HG02840 (cell line): ENCODE data around the gene PRAMEF13.
"Not testable (repeated sequence)": the region's sequence is repeated elsewhere in the genome, so short reads cannot be mapped to it uniquely, and the experiment has no call there.

ENCODE experiments used
- ATAC-seq: cut with Tn5 transposase; IDR thresholded peaks from one replicate; pipeline ENCODE4 v1.9.1; 2021; ENCODE audit warnings: mild to moderate bottlenecking, moderate library complexity, moderate number of reproducible peaks; ENCODE audit not compliant: unreplicated experiment, low FRiP score

PRAMEF13 gene

DNA sequence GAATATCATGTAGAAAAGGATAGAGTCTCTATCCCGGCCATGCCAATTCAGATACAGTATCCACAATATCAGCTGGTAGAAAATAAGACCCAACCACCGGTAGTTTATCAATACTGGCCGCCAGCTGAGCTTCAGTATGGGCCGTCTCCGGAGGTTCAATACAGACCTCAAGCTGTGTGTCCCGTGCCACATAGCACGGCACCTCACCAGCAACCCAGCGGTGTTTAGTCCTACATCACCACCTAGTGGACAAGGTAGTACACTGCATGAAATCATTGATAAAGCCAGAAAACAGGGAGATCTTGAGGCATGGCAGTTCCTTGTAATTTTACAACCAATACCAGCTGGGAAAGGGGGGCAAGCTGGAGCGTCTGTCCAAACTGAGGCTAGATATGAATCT, 7.5 kb upstream of the PRAMEF13 start:
- not testable (repeated sequence) for ATAC-seq

GRCh38 chr1:13171548-13171947, 29.7 kb downstream of the PRAMEF13 start, which contains the start of gene PRAMEF9:
Gene PRAMEF9, plus strand, starts transcription at chr1:13171848. Its CDS starts 3,433 bp downstream, at chr1:13175281.
- not testable (repeated sequence) for ATAC-seq

DNA sequence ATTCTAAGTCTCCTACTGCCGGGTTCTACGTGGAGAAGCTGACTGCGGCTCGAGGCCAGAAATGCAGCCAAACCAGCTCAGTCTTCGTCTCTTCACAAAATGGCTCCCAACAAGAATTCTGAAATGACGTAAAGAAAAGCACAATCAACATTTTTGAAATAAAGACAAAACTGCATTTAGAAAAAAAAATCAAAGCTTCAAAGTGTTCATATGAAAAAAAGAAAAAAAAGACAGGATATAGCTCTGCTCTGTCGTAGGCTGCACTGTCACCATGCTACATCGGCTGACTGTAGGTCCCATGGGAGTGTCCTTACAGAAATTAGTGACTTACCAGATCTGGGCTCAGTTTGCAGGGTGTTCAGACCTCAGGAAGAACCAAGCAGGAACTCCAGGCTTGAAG, 35.7 kb downstream of the PRAMEF13 start, which contains the start of gene HNRNPCL4:
TSS of gene HNRNPCL4 (minus strand) at position 101 of the 400 bp plus-strand sequence. CDS start 164 bp downstream, outside the sequence.
- ATAC-seq = not testable (repeated sequence)

GRCh38 chr1:13155909-13156308, 45.3 kb downstream of the PRAMEF13 start, which contains the start of gene PRAMEF26:
Gene PRAMEF26, minus strand, starts transcription at chr1:13156009. Its CDS starts 2,914 bp downstream, at chr1:13153095.
- not testable (repeated sequence) for ATAC-seq
